GM21381 (cell line): Measurements from ENCODE around the gene IL1RAPL1.

Source experiments
- ATAC-seq: cut with Tn5 transposase; IDR thresholded peaks from one replicate; pipeline ENCODE4 v1.9.1; 2021; ENCODE audit warnings: mild to moderate bottlenecking, moderate library complexity; ENCODE audit not compliant: unreplicated experiment

IL1RAPL1 gene

DNA sequence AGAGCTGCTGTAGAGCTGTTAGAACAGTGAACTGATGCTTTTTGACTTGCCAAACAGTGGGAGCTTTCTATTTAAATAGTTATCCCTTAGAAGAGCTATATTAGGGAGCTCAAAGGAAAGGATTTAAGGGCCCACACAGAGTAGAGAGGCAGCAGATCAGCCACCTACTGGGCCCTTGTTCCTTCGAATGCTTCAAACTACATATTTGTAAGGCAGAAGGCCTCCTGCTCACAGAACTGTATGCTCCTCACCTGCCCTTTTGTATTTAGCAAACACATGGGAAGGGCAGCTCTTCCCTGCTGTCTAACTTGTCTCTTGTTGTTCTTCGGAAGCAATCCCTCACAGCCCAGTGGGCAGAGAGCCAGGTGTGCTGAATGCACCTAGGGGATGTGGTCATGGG lies 38.0 kb downstream of the IL1RAPL1 start:
- no peak for ATAC-seq

DNA sequence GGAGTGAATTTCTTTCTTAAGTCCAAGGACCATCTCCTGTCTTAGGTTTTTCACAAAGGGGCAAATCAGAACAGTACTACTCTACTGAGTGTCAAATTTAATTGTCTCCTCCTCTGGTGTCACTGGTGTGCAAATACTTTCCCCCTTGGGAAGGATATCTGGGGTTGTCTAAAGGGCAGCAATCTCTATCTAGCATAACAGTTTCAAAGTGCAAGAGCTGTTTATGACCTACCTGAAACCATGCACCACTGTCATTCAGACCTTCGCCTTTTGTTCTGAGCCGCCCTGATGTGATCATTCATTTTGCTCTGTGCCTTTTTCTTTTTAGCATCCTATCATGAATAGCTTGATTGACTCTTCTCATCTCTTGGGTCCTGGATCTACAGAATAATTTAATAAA lies 39.3 kb downstream of the IL1RAPL1 start:
- no peak for ATAC-seq

DNA sequence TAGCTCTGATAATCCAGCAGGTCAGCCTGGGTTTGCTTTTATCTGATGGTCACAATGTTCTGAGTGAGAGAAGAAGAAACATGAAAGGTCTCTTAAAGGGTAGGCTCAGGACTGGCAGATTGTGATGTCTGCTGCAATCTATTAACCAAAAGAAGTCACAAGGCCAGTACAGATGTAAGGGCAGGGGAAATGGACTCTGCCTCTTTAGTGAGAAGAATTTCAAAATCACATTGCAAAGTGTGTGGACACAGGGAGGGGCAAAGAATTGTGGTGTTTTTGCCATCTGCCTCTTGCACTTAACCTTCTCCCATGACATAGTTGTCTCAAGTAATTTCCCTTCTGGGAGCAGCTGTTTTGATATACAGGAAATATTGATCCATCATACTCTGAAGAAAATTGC lies 40.9 kb downstream of the IL1RAPL1 start:
- no peak for ATAC-seq

DNA sequence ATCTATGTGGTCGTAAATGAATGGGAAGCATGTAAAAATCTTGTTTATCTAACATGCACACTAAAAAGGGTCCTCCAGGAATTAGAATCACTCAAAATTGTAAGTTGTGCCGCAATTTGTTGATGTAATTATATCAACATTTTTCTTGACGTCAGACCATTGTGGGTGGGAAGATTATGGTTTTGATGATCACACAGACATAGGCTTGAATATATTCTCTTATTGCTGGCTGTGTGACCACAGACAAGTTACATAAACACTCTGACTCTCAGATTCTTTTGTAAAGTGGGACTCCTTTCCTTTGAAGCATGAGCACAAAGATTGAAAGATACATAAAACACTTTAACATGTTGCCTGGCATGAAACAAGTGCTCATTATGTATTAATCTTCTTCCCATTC lies 51.5 kb downstream of the IL1RAPL1 start:
- ATAC-seq: no peak

DNA sequence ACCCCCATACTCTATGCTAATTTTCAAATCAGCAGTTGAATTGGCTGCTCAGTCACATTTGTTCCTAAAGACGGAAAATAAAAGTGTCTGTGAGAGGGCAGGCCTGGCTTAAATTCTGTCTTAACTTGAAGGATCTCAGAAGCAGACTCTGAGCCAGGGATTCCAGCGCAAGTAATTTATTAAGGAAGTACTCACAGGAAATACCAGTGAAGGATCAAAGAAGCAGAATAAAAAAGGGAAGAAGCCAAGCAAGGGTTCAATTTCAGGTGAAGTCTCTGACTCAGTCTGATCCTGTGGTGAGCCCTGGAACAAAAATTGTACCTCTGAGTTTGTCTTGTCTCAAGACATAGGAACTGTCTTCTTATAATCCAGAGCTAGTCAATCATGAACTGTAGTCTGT lies 52.2 kb downstream of the IL1RAPL1 start:
- no peak for ATAC-seq

DNA sequence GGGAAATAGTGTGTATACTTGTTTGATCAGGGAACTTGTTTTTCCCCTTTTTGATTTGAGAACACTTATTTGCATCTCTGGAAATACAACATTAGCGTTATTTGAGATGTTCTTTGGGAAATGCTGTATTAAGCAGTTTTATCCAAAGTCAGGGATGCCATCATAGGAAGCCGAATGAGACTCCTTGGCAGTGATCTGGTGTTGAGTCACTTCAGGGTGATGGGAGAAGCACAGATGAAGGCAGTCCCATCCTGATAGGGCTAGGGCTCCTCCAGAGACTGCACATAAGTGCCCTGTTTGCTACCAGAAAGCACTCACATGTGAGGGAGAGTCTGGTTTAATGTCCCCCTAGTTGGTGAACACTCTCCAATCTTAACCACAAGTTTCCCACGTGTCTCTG lies 62.3 kb downstream of the IL1RAPL1 start:
- no peak for ATAC-seq

DNA sequence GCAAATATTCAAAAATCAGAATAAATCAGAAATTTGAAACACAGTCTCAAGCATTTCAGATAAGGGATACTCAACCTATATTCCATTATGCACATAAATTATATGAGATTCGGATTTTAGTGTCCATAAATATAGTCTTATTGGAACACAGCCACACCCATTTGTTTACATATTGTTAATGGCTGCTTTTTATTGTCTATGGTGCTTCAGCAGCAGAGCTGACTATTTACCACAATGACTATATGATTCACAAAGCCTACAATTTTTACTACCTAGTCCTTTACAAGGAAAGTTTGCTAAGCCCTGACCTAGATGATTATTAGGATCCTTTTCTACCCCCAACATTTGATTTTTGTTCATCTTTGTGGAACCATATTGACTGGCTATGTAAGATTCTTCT lies 63.9 kb downstream of the IL1RAPL1 start:
- ATAC-seq: no peak

DNA sequence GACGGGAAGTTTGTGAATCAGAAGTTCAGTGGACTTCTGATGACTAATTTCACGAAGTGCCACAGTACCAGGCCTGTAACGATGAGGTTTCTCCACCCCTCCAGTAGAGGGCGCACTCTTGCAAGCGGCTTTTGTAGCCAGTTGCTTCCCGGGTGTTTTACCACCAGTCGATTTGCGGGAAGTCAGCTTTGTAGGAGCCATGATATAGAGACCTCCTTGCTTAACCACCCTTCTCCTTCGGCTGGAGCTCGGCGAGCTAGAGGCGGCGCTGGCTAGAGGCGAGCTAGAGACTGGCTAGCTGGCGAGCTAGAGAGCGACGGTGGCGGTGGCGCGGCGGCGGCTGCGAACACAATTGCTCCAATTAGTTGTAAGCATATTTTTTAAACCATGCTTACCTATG lies 72.0 kb downstream of the IL1RAPL1 start:
- no peak for ATAC-seq

DNA sequence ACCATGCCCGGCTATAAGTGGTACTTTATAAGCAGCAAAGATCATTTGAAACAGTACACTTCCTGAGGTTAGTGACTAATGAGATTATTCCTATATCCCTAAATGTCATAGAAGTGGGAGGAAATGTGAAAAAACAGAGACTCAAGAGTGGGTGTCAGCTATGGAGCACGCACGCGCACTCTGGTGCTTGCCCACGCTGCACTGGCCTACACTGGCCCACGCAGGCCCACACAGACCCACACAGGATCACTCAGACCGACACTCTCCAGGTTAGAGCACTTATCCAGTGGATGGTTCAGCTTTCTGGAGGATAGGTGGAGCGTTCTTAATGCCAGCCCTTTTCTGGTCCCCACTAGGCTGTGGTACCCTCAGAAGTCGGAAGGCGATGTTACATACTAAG lies 78.5 kb downstream of the IL1RAPL1 start:
- ATAC-seq: no peak

DNA sequence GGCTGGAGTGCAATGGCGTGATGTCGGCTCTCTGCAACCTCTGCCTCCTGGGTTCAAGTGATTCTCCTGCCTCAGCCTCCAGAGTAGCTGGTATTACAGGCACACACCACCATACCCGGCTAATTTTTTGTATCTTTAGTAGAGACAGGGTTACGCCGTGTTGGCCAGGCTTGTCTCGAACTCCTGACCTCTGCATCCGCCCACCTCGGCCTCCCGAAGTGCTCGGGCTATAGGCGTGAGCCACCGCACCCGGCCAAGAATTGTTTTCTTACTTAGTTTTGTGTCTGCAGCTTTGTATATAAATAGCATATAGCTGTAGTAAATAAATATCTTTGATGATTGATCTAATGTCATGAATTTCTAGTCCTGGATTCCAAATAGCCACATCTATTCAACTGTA lies 81.1 kb downstream of the IL1RAPL1 start:
- no peak for ATAC-seq

DNA sequence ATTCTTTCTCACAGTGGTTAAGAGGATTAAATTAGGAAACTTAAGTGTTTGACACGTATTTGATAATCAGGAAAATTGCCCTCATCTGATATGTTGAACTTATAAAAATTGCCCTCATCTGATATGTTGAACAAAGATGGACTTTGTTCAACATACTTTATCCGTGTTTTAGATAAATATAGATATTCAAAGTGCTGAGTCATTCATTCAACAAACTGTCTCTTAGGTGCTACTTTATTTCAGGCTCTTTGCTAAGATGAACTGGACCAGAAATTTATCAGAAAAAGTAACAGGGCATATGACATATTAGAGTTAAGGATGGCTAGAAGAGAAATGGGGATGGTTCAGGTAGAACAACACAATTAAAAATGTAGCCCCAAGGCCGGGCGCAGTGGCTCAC lies 81.7 kb downstream of the IL1RAPL1 start:
- no peak for ATAC-seq

DNA sequence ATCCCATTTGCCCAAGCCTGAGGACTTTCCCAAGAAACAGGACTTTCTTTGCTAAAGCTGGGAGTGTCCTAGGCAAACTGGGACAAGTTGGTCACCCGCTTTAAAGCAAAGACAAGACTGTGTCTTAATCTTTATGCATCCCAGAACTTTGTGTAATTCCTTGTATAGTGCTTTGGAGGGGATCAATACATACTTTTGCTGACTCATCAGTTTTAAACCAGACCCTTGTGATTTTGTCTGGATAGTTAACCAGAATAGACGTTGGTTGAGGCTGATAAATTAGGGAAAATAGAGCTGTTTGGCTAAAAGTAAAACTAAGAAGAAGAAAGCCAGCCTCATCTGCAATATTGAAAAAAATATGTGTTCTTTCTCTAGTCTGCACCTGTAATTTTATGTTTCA lies 82.8 kb downstream of the IL1RAPL1 start:
- ATAC-seq: no peak

DNA sequence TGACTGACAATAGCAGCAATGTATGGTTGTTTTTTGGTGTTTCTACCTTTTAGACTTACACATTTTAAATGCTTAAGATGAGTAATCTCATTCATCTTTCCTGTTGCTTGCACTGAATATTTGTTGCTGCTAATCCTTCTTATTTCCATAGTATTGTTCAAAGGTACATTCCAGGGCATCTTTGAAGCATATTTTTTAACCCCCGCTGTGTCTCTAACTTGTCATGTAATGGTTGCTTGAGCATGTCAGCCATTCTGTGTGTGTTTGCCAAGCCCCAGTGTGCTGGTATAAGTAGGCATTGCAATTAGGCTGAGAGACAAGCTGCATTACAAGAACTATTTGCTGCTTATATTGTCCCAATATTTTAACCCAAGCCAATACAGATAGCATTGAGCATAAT lies 87.9 kb downstream of the IL1RAPL1 start:
- no peak for ATAC-seq

DNA sequence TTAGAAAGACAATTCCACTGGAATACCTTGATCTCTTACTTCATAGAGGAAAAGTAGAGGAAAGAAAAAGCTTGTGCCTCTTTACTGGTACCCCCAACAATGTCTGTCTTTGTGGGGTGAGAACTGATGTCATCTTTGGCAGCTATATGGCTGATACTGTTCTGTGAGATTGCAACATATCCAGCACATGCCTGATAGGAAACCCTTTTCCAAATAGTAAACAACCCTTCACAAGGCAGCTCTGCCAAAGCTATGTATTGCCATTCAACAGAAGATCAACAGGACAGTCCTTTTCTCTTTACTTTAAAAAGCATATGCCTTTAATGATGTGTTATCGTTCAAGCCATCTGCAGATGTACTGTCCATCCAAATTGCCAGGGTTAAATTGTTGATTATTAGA lies 105.9 kb downstream of the IL1RAPL1 start:
- no peak for ATAC-seq

DNA sequence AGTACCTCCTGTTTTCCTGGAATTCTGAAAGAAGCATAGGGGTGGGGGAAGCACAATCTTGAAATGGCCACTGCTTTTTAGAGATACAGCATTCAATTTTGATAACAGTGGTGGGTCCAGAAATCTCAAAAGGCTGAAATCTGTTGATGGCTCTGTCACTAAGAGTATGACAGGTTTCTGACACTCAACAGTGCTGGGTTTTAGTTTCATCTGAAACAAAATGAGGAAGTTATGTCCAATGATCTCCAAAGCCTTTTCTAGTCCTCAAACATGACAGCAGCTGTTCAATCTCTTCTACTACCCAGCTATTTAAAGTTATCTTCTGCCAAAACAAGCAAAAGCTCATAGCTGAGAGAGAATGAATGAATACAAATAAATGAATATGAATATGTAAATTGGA lies 110.5 kb downstream of the IL1RAPL1 start:
- ATAC-seq: no peak

DNA sequence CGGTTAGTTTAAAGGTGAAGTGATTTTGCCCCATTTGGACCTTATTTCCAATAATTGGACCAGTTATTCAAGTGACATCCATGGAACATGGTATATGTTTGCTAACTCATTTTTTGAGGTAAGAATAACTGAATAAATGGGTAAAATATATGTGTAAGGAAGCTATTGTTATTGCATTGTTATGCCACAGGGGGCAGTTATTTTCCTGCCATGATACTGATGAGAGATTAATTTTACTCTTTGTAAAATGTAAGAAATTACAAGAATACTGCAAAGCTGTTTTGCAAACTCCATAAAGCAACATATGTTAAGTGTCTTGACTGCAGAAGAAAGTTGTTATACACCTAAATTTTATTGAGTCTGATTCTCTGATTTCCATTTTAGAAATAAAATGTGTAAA lies 114.0 kb downstream of the IL1RAPL1 start:
- no peak for ATAC-seq

DNA sequence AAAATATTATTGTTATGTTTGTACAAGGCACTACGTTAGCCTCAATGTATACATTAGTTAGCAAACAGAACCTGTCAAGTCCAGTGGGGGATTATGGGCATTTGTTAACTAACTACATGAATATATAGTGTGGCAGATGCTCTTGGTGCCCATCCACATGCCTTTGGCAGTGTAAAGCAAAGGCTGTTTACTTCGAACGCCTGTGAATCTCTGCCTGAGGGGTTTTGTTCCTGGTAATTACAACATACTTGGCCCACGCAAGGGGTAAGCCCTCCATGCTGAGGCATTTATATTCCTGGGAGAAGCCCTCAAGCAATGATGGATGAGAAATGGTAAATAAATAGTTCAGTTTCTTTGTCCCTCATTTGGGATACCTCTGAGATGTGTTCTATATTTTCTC lies 119.7 kb downstream of the IL1RAPL1 start:
- no peak for ATAC-seq

DNA sequence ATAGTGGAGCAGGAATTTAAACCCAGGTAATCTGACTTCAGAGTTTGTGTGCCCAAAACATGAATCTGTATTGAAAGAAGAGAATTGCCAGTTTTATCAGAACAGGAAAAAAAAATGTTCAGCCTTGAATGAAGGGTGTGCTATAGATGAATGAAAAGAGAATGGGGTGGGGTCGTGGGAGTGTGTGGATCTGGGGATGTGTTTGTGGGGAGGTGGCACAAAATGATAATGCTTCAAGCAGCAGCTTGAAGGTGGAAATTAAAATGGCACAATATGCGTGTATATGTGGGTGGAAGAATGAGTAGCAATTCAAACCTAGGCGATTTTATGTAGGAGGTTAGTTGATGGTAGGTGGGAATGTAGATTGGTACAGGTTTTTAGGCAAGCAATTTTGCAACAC lies 122.2 kb downstream of the IL1RAPL1 start:
- ATAC-seq: no peak

DNA sequence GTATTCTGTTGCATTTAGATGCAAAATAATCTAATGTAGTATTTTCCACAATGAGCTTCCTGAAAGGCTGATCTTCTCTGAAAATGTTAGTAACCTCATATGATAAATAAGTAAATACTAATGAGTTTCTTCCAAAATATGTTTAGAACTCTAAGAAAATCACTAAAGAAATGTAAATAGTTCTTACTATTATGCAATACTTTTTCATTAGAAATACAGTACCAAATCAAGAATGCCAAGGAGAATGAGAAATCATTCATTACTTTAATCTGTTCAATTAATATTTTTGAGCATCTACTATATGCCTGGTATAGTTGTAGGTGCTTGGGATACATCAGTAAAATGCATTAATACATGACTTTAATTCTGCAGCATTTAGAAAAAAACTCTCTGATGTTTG lies 130.6 kb downstream of the IL1RAPL1 start:
- ATAC-seq: no peak

DNA sequence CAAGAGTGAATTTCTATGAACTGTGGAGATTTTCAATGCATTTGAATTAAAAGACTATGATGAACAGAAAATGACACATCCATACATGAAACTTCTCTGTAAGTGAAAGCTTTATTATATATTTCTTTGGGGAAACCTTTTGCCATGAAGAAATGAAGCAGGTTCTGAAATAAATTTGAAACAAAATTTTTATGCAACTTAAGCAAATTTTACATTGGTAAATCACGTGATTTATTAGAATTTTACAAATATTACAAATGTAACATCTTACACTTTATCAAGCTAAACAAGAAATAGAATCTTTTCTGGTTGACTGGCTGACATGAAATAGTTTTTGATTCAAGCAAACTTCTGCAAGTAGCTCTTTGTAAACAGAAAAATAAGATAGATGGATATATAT lies 131.2 kb downstream of the IL1RAPL1 start:
- ATAC-seq: no peak

DNA sequence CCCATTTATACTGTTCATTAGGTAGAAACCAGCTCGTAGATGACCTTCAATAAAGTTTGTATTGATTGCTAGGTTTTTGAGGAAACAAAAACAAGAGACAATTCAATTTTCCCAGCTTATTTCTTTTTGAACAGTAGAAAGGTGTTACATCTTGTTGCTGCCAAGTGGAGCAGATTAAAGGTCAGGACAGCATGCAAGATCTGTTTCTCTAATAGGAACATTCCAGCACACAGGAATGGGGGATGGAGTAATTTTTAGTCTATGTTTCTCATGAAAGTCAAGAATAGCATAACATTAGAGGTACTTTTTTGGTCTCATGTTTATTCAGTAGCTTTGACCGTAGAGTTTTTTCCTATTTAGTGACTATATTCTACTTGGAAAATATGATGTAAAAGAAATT lies 132.4 kb downstream of the IL1RAPL1 start:
- ATAC-seq: no peak

DNA sequence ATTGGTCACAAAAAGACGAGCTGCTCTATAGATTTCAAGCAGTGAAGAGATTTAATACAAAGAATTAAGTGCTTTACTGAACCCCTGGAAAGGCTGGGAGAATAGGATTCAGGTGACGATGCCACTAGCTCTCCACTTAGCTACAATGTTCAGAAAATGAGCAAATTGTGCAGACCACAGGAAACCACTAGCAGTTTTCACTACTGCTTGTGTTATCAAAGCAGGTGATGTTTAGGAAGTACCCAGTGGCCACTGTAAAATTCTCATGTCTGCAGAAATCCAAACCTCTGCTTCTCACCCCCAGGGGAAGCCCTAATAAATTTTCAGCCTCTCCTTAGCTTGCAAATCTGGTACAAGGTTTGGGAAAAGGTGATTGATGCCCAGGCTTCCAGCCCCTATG lies 165.1 kb downstream of the IL1RAPL1 start:
- no peak for ATAC-seq

DNA sequence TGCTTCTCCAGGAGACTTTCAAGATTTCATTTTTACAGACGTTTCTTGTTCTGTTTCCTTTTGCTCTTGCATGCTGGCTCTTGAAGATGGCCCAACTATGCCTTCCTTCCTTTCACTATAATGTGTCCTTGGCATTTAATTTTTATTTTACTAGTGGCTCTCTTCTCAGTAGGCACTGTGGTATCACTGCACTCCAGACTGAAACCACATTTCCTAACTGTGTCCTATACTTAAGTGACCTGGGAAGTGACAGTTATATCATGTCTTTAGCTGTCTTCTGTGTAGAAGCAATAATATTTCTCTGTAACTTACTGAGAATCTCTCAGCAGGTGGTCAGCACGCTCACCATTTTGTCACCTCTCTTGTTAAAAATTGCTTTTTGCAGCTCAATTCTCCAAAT lies 168.9 kb downstream of the IL1RAPL1 start:
- no peak for ATAC-seq

DNA sequence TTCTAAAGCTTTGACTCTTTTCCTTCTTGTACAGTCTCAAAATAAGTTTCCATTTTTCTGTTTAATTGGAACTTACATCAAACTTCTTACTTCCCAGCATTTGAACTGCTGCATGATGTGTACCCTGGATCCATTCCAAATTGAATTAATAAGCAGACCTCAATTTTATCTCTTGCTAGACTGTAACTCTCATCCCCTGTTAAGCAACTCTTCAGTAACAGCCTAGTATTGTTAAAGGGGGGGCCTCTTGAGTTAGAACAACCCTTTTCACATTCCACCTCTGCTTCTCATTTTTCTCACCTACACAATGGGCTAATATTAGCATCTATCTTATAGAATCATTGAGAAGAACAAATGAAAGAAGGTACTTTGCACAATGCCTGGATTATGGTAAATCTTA lies 169.4 kb downstream of the IL1RAPL1 start:
- no peak for ATAC-seq
